Measurements from ENCODE around the gene DCAF6.

DNA sequence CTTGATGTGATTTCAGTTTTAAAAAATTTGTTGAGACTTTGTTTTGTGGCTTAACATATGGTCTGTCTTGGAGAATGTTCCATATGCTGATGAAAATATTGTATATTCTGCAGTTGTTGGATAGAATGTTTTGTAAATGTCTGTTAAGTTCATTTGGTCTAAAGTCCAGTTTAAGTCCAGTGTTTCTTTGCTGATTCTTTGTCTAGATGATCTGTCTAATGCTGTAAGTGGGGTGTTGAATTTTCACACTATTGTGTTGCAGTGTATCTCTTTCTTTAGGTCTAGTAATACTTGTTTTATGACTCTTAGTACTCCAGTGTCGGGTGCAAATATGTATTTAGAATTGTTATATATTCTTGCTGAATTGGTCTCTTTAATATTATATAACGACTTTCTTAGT is 11.2 kb downstream of the DCAF6 start:
- TF ChIP-seq, protein P1, sequence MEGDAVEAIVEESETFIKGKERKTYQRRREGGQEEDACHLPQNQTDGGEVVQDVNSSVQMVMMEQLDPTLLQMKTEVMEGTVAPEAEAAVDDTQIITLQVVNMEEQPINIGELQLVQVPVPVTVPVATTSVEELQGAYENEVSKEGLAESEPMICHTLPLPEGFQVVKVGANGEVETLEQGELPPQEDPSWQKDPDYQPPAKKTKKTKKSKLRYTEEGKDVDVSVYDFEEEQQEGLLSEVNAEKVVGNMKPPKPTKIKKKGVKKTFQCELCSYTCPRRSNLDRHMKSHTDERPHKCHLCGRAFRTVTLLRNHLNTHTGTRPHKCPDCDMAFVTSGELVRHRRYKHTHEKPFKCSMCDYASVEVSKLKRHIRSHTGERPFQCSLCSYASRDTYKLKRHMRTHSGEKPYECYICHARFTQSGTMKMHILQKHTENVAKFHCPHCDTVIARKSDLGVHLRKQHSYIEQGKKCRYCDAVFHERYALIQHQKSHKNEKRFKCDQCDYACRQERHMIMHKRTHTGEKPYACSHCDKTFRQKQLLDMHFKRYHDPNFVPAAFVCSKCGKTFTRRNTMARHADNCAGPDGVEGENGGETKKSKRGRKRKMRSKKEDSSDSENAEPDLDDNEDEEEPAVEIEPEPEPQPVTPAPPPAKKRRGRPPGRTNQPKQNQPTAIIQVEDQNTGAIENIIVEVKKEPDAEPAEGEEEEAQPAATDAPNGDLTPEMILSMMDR (IDR thresholded peaks at IDR 0.05), result no peak
- no peak for TF ChIP-seq POLR2A (IDR thresholded peaks at IDR 0.05)
